HL-60 (cell line): Measurements from ENCODE around the gene SAAL1.

Experiments used
- DNase-seq, 2 experiments: peaks; one replicate each; pipeline ENCODE4 v3.0.0-alpha.2; 2010 to 2020; ENCODE audit warnings: low read depth in 1 of 2, low spot score in 1 of 2
- H3K27ac ChIP-seq: fragments of 250-450 bp; sonication (Bioruptor Pico); replicated peaks from 2 replicates; pipeline ENCODE4 v1.5.1; 2020; ENCODE audit warnings: mild to moderate bottlenecking, moderate library complexity
- H3K27me3 ChIP-seq: fragments of 250-450 bp; sonication (Bioruptor Pico); 2 replicates; pipeline ENCODE4 v1.5.1; 2021; ENCODE audit warnings: mild to moderate bottlenecking, moderate library complexity; ENCODE audit not compliant: insufficient read depth, poor library complexity, severe bottlenecking
- H3K4me3 ChIP-seq: replicated peaks from 2 replicates; pipeline ENCODE4 v1.5.1; 2011; ENCODE audit warnings: mild to moderate bottlenecking, control low read depth, low read length; ENCODE audit not compliant: insufficient read depth
- GABPA ChIP-seq: IDR thresholded peaks from 2 replicates; pipeline ENCODE4 v1.6.1; 2012; ENCODE audit warnings: low read depth
- POLR2AphosphoS5 ChIP-seq: IDR thresholded peaks from 2 replicates; pipeline ENCODE4 v1.6.1; 2012; ENCODE audit warnings: low read depth
- SPI1 ChIP-seq: IDR thresholded peaks from 2 replicates; pipeline ENCODE4 v1.6.1; 2012; ENCODE audit warnings: low read depth, mild to moderate bottlenecking, borderline replicate concordance
- TF ChIP-seq, protein P1 (sequence below): IDR thresholded peaks from one replicate; pipeline ENCODE4 v1.5.1; 2011; ENCODE audit warnings: low read length, control low read depth, inconsistent platforms; ENCODE audit not compliant: insufficient read depth
- TF ChIP-seq, protein P2 (sequence below): IDR thresholded peaks from 2 replicates; pipeline ENCODE4 v1.6.1; 2012; ENCODE audit warnings: low read depth; ENCODE audit not compliant: insufficient replicate concordance

Gene SAAL1

DNA sequence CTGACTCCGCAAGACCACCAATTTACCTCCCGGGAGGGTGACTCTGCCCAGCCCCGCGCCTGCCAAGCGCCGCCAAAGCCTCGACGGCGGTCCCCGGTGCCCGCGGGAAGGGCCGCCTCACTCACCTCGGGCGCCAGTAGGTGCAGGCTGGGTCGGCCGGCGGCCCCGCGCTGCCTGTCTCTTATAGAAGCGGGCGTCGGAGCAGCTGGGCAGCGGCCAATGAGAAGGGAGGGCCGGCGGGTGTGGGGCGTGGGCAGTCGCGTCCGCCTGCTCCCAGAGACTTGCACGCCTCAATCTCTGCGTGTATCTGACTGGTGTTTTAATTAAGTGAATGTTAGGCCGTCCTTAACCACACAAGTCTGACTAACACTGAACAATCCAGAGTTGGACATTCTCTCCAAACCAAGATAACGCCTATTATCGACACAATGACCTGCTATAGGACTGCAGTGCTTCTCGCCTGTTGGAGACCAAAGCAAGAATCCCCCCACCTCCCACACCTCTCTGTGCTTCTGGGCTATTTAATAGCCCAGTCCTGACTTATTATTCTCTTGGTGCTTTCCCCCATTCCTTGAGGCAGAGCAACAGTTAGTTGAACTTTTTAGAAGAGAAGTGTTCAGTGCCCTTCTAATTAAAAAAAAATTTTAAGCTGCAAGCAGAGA is 59.6 kb downstream of the SAAL1 start, which contains the start of gene TPH1:
Gene TPH1, minus strand, starts transcription at position 154 of the 662 bp plus-strand sequence. CDS start 5,507 bp downstream, outside the sequence.
- TF ChIP-seq, protein P1, sequence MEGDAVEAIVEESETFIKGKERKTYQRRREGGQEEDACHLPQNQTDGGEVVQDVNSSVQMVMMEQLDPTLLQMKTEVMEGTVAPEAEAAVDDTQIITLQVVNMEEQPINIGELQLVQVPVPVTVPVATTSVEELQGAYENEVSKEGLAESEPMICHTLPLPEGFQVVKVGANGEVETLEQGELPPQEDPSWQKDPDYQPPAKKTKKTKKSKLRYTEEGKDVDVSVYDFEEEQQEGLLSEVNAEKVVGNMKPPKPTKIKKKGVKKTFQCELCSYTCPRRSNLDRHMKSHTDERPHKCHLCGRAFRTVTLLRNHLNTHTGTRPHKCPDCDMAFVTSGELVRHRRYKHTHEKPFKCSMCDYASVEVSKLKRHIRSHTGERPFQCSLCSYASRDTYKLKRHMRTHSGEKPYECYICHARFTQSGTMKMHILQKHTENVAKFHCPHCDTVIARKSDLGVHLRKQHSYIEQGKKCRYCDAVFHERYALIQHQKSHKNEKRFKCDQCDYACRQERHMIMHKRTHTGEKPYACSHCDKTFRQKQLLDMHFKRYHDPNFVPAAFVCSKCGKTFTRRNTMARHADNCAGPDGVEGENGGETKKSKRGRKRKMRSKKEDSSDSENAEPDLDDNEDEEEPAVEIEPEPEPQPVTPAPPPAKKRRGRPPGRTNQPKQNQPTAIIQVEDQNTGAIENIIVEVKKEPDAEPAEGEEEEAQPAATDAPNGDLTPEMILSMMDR, result no peak
- TF ChIP-seq GABPA (no peak), SPI1 (no peak), POLR2AphosphoS5 (no peak)
- TF ChIP-seq, protein P2, sequence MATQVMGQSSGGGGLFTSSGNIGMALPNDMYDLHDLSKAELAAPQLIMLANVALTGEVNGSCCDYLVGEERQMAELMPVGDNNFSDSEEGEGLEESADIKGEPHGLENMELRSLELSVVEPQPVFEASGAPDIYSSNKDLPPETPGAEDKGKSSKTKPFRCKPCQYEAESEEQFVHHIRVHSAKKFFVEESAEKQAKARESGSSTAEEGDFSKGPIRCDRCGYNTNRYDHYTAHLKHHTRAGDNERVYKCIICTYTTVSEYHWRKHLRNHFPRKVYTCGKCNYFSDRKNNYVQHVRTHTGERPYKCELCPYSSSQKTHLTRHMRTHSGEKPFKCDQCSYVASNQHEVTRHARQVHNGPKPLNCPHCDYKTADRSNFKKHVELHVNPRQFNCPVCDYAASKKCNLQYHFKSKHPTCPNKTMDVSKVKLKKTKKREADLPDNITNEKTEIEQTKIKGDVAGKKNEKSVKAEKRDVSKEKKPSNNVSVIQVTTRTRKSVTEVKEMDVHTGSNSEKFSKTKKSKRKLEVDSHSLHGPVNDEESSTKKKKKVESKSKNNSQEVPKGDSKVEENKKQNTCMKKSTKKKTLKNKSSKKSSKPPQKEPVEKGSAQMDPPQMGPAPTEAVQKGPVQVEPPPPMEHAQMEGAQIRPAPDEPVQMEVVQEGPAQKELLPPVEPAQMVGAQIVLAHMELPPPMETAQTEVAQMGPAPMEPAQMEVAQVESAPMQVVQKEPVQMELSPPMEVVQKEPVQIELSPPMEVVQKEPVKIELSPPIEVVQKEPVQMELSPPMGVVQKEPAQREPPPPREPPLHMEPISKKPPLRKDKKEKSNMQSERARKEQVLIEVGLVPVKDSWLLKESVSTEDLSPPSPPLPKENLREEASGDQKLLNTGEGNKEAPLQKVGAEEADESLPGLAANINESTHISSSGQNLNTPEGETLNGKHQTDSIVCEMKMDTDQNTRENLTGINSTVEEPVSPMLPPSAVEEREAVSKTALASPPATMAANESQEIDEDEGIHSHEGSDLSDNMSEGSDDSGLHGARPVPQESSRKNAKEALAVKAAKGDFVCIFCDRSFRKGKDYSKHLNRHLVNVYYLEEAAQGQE, result no peak
- H3K27me3 ChIP-seq, result peaks cover 12% of the 10 kb centered on the region
- no peak within 1 kb of the TSS for H3K27ac ChIP-seq
- no peak for DNase-seq
- no peak within 1 kb of the TSS for H3K4me3 ChIP-seq

DNA sequence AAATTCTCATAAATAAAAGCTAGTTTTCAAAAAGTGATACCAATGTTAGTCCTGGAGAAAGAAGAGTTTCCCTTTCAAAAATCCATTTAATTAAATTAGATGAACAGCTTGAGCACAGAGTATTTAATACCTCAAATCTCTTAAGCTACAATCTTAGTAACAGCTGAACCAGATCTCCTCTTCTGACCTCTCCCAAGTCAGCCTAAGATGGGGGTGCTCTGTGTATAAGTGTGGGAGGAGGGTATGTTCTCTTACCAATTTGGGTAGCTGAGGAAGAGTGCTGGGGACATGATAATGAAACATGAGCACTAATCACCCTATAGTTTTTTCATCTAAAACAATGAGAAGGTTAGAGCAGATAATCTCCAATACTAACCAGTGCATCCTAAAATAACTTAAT is 69.4 kb downstream of the SAAL1 start:
- H3K27ac ChIP-seq, result no peak overlapping the region
- no peaks in the 10 kb centered on the region for H3K27me3 ChIP-seq
- TF ChIP-seq GABPA, result no peak
- no peak for TF ChIP-seq POLR2AphosphoS5
- TF ChIP-seq, protein P2, result no peak
- H3K4me3 ChIP-seq, result no peak overlapping the region
- no peak for DNase-seq
